MCF 10A (cell line): ENCODE measurements around the gene KIAA1328. TPM values are rescaled to one million over a fixed set of nuclear protein-coding genes. Genes with fewer than 3 reads are reported as not detected.

Source experiments
- BruUV-seq: library from RNA; stranded (reverse); fragments of 400-500 nt; replicated peaks from 2 replicates; lab custom pipeline; 2021; lab: Mats Ljungman, UMichigan
- CTCF ChIA-PET: fragments of 300-600 bp; sonication (Branson Sonifier 250); formaldehyde crosslinking; extraction: SDS; loops from one replicate; lab custom pipeline; 2021; ENCODE audit warnings: antibody characterized with exemption, inconsistent platforms; lab: Yijun Ruan, JAX
- POLR2A ChIA-PET: fragments of 300-600, 350-650 bp; sonication (Branson Sonifier 250); formaldehyde crosslinking; extraction: SDS; loops from one replicate; lab custom pipeline; 2020; ENCODE audit warnings: antibody characterized with exemption, inconsistent platforms; lab: Yijun Ruan, JAX
- DNase-seq: peaks from one replicate; pipeline ENCODE4 v3.0.0-alpha.2; 2018; ENCODE audit not compliant: unreplicated experiment
- H3K27ac Mint-ChIP-seq: one replicate; pipeline ENCODE4 v1.8.0; 2022; ENCODE audit warnings: mild to moderate bottlenecking, low read depth, mixed read lengths; ENCODE audit not compliant: unreplicated experiment
- H3K27me3 Mint-ChIP-seq: one replicate; pipeline ENCODE4 v1.8.0; 2022; ENCODE audit warnings: mixed read lengths; ENCODE audit not compliant: insufficient read depth, unreplicated experiment
- H3K36me3 Mint-ChIP-seq: one replicate; pipeline ENCODE4 v1.8.0; 2022; ENCODE audit warnings: mild to moderate bottlenecking, moderate library complexity, mixed read lengths; ENCODE audit not compliant: insufficient read depth, unreplicated experiment
- H3K4me1 Mint-ChIP-seq: one replicate; pipeline ENCODE4 v1.8.0; 2022; ENCODE audit warnings: mixed read lengths; ENCODE audit not compliant: insufficient read depth, unreplicated experiment
- H3K4me3 Mint-ChIP-seq: one replicate; pipeline ENCODE4 v1.8.0; 2022; ENCODE audit warnings: mild to moderate bottlenecking, moderate library complexity, mixed read lengths; ENCODE audit not compliant: unreplicated experiment
- H3K9me3 Mint-ChIP-seq: one replicate; pipeline ENCODE4 v1.8.0; 2022; ENCODE audit warnings: mixed read lengths; ENCODE audit not compliant: unreplicated experiment
- CTCF ChIP-seq: fragments of 200-600 bp; IDR thresholded peaks from one replicate; pipeline ENCODE4 v1.8.0; 2022; ENCODE audit warnings: antibody characterized with exemption, mild to moderate bottlenecking; ENCODE audit not compliant: unreplicated experiment
- intact Hi-C: fragments of 100-400 bp; cut with micrococcal nuclease; formaldehyde crosslinking; loops from 2 replicates; pipeline ENCODE4 v1.14.1; 2022
- total RNA-seq: library from RNA; stranded (reverse); gene quantifications from 2 replicates; pipeline ENCODE4 v1.2.3, GENCODE V29; 2022

Gene KIAA1328
- total RNA-seq, 1 experiment from 2014 or later, result 4.1 TPM

GRCh38 chr18:36912887-36913286 is 84.0 kb downstream of the KIAA1328 start:
- intact Hi-C loops, result no loop called here
- ChIA-PET CTCF (no interaction called here), POLR2A (no interaction called here)
- Mint-ChIP-seq H3K9me3 (no peaks in the 10 kb centered on the region), H3K4me1 (no peaks in the 10 kb centered on the region), H3K4me3 (no peak overlapping the region), H3K27me3 (no peaks in the 10 kb centered on the region), H3K27ac (no peak overlapping the region), H3K36me3 (no peaks in the 10 kb centered on the region)
- no peak for TF ChIP-seq CTCF
- no peak for DNase-seq
- no TSS peak for BruUV-seq

- no peaks in the 10 kb centered on the region for H3K27me3 Mint-ChIP-seq
- H3K27ac Mint-ChIP-seq, result no peak overlapping the region
- CTCF ChIA-PET, result no interaction called here
- peaks cover 7% of the 10 kb centered on the region for H3K9me3 Mint-ChIP-seq
- no peak for DNase-seq
- no peak overlapping the region for H3K4me3 Mint-ChIP-seq
- no peaks in the 10 kb centered on the region for H3K36me3 Mint-ChIP-seq
- no peak for TF ChIP-seq CTCF
- no TSS peak for BruUV-seq
- H3K4me1 Mint-ChIP-seq, result no peaks in the 10 kb centered on the region
- POLR2A ChIA-PET, result no interaction called here
- intact Hi-C loops, result no loop called here
Measured at GRCh38 chr18:36917907-36918306, 89.0 kb downstream of the KIAA1328 start.

GRCh38 chr18:36929601-36930000 is 100.7 kb downstream of the KIAA1328 start:
- intact Hi-C loops, result no loop called here
- Mint-ChIP-seq H3K4me3 (no peak overlapping the region), H3K27me3 (no peaks in the 10 kb centered on the region), H3K4me1 (peaks cover 6% of the 10 kb centered on the region), H3K27ac (no peak overlapping the region), H3K36me3 (no peaks in the 10 kb centered on the region), H3K9me3 (no peaks in the 10 kb centered on the region)
- TF ChIP-seq CTCF, result no peak
- DNase-seq, result no peak
- ChIA-PET POLR2A (no interaction called here), CTCF (interaction anchor here (0.6 kb wide), 1 partner anchor 100 kb away, joined by 3 read pairs; no protein-coding TSS in a partner anchor)
- BruUV-seq, result no TSS peak

- no TSS peak for BruUV-seq
- DNase-seq, result no peak
- intact Hi-C loops, result no loop called here
- Mint-ChIP-seq H3K9me3 (no peaks in the 10 kb centered on the region), H3K27ac (no peak overlapping the region), H3K27me3 (no peaks in the 10 kb centered on the region), H3K4me3 (no peak overlapping the region), H3K36me3 (no peaks in the 10 kb centered on the region), H3K4me1 (peaks cover 13% of the 10 kb centered on the region)
- ChIA-PET POLR2A (interaction anchor here (0.8 kb wide), 2 partner anchors 11 to 15 kb away, joined by 4 read pairs; no protein-coding TSS in a partner anchor), CTCF (interaction anchor here (1.0 kb wide), 1 partner anchor 12 kb away, joined by 3 read pairs; no protein-coding TSS in a partner anchor)
- TF ChIP-seq CTCF, result no peak
Measured at GRCh38 chr18:36931106-36931505, 102.2 kb downstream of the KIAA1328 start.
